Activated CD4-positive, CD25-positive, alpha-beta regulatory T cell treated with anti-CD3 and anti-CD28 coated beads, Interleukin-2, amount 50 U/mL, for 16 hours (primary cell): Measurements from ENCODE around the gene ZNF385B.
"Not testable (repeated sequence)": the region's sequence is repeated elsewhere in the genome, so short reads cannot be mapped to it uniquely, and the experiment has no call there.

Source experiments
- DNase-seq: peaks from one replicate; pipeline ENCODE4 v3.0.0-alpha.2; 2020; ENCODE audit warnings: low read depth, low spot score

ZNF385B gene

DNA sequence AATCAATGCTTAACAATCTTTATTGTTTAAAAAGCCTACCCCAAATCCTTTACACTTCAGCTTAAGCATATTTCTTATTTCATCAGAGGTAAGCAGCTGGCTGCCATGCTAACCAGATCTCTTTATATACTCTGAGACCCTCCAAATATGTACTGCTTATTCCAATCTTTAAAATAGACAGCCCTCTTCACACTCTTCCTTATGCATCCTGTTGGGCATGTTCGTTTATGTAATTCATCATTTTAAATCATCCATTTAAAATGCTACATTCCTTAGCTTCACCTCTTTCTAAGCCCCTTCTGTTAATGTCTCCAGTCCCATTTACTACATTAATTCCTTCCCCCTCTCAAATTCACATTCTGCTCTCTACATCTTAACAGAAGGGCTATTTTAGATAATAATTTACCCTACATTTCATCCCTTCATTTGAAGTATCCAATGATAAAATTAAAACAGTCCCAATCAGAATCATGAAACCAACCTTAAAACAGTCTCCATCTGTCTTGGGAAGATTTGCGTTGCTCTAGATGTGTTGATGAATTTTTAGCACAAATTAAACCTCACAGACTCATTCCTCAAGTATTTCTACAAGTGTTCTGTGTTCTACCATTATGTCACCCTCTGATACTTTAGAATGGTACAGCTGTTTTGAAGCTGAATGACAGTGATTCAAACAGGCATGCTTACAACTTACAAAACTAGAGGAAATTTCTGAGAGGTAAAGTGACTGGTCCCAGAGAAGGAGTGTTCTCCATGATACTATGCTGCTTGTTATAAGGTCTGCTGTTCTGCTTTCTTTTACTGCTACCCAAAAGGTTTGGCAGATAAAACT is 59.1 kb downstream of the ZNF385B start:
- DNase-seq = no peak

DNA sequence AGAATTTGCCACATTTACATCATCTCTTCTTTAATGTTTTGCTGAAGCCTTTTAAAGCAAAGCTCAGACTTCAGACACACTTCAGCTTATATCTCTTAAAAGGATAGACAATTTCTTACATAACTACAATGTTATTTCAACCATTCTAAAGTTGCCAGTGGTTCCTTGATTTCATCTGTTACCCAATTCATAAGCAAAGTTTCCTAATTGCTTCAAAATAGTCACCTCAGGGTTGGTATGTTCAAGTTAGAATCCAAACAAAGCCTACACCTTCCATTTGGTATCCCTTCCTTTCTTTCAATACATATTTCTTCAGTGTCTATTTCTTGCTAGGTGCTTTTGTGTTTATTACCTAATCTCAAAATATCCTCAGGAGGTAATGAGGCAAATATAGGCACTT is 60.6 kb downstream of the ZNF385B start:
- DNase-seq = no peak

- no peak for DNase-seq
Measured at GRCh38 chr2:179796213-179797007, 65.0 kb downstream of the ZNF385B start.

DNA sequence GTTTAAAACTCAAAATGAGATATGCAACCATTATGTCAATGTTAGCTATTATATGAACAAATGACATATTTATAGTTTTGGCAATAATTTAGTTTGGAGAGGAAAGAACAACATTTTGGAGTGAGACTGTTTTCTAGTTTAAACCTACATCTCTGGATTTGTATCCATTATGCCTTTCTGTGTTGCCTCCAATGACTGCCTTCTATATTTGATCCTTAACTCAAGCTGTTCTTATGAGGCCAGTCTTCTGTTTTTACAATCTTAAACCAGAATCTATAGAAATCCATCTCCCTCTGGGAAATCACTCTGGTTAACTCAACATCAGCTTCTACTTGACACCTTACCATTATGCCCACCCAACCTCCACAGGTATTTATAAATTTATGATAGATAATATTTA is 67.5 kb downstream of the ZNF385B start:
- no peak for DNase-seq

GRCh38 chr2:179793238-179793637 is 68.2 kb downstream of the ZNF385B start:
- DNase-seq = no peak

GRCh38 chr2:179790235-179791217 is 70.9 kb downstream of the ZNF385B start:
- no peak for DNase-seq

DNA sequence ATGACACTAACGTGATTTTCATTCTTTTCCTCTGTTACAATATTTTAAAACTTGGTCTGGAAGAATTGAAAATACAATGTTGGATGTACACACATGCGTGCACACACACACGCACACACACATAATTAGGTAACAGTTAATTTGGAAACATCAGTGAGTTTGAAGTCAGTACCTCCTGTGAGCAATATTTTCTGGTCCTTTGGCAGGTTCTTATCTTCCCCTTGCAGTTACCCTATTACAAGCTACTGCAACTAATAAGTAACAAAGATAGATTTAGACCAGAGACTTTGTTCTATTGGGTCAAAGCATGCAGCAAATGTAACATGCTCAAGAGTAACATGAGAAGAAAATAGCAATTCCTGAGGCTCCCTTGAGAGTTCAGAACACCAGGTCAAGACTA is 73.3 kb downstream of the ZNF385B start:
- DNase-seq = no peak

DNA sequence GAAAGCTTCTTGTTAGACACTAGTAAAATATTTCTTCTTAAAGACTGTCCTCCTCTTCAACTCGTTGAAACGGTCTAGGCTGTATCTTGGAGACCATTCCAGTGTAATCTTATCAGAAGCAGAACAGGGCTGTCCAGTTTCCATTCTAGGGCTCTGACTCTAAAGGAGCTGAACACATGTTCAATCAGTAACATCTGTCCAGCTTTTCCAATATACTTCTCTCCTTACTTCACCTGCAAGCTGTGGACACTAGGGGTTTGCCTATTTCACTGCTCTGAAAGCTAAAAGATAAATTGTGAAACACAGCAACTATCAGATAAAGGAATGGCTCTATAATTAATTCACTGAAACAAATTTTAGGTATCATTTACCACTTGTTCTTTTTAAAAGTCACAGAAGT is 73.8 kb downstream of the ZNF385B start:
- no peak for DNase-seq

DNA sequence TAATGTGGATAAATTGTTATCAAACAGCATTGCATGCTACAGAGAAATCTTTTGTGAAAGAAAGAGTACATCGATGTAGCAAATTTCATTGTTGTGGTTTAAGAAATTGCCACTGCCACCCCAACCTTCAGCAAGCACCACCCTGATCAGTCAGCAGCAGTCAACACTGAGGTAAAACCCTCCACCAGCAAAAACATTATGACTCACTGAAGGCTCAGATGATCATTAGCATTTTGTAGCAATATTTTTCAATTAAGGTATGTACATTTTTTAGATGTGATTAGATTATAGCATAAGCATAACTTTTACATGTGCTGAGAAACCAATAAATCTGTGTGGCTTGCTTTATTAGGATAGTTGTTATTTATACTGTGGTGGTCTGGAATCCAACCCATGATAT is 75.5 kb downstream of the ZNF385B start:
- no peak for DNase-seq

GRCh38 chr2:179782346-179782745 is 79.1 kb downstream of the ZNF385B start:
- DNase-seq = not testable (repeated sequence)

DNA sequence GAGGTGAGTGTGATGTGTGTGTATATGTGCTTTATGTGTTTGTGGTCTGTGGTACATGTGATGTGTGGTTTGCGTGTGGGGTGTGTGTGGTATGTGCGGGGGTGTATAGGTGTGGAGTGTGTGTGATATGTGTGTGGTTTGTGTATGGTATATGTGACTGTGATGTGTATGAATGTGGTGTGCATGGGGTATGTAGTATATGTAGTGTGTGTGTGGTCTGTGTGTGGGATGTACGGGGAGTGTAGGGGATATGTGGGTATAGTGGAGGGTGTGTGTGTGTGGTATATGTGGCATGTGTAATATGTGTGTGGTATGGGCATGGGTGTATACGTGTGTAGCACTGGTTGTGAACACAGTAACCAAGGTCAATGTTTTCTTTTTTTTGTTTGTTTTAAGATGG is 87.4 kb downstream of the ZNF385B start:
- no peak for DNase-seq

GRCh38 chr2:179772346-179772745 is 89.1 kb downstream of the ZNF385B start:
- no peak for DNase-seq

DNA sequence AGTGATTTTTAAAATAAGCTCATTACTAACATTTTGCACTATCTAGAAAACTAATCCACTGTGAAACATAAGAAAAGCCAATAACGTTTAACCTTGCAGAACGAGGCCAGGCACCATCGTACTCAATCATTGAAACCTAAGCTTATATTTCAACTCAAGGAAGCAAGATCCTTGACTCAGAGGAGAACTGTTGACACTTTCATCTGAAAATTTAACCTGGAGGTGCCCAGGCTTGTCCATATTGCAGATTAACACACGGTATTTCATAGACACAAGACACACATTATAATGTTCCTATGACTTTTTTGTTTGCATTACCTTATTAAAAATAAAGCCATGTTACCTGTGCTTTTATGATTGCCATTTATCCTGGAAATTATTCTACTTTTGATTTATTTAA is 89.6 kb downstream of the ZNF385B start:
- no peak for DNase-seq

DNA sequence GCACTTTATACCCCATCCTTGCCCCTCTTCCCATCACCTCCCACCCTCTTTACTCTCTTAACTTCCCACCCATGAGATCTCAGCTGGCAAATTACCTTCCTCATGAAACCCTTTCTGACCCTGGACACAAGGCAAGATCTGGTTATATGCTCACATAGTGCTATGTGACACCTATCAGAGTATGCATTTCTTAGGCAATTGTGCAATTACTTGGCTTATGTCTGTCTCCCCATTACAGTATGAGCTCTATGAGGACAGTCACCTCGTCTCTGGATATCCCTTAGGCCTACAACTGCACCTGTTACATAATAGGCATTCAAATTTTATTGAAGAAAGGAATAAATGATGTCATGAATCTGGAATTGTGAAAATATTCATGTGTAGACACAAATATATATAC is 91.4 kb downstream of the ZNF385B start:
- no peak for DNase-seq

DNA sequence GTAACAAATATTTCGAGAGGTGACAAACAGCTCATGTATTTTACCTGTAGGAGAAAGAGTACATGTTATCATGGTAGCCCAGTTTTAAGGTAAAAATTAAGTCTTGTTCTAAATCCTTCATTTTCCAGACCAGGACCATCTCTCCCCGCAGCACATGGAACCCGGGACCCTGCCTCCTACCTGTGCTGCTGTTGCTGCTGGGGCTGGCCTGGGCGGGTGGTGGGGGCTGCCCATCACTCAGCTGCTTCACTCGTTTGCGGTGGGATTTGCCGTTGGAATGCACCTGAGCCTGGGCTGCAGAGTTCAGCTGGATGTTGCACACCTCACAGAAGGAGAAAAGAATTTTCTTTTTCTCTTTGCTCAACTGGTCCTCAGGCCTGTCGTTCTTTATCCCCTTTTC is 92.1 kb downstream of the ZNF385B start:
- no peak for DNase-seq

- no peak for DNase-seq
Measured at GRCh38 chr2:179768765-179769164, 92.6 kb downstream of the ZNF385B start.

DNA sequence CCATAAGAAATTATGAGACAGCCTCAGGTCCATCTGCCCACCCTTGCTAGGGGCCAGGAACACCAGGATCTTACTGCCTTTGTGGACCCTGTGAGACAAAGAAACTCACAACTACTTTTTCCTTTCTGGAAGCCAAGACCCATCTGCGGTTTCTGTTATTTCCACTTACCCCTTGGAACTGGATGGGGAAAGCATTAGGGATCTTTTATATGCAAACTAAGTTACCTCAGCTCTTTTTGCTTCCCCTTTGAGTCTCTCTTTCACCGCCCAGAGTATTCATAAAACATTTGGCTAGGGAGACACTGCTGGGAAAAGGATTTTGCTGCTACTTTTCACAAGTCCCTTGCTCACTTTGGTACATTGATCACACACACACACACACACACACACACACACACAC is 95.7 kb downstream of the ZNF385B start:
- no peak for DNase-seq

DNA sequence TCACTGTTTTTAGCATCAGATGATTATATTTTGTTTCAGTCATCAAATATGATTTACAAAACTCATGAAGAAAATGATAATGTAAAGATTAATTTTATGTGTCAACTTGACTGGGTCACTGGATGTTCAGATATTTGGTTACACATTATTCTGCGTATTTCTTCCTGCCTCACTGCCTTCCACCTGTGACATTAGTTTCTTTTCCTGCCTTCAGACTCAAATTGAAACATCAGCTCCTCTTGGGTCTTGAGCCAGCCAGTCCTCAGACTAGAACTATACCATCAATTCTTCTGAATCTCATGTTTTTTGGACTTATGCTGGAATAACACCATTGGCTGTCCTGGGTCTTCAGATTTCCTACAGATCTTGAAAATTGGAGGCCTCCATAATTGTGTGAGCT is 96.7 kb downstream of the ZNF385B start:
- DNase-seq = no peak

GRCh38 chr2:179758636-179759035 is 102.8 kb downstream of the ZNF385B start:
- DNase-seq = no peak

GRCh38 chr2:179751163-179751809 is 110.1 kb downstream of the ZNF385B start:
- DNase-seq = no peak

DNA sequence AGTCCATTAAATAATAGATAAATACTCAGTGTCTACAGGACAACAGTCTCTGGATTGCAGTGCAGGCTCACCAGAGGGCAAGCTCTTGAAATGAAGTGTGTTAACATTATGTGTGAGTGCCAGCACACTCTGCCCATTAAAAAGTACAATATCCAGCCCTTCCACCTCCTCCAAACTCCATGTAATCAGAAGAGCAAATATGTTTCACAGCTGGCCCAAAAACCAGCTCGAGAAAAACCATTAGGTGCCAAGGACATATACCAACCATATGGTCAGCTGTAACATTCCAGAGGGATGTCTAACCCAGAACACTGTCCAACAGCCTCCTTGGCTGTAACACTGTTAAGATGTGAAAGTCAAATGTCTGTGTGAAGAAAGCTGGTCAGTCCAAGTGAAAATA is 112.2 kb downstream of the ZNF385B start:
- no peak for DNase-seq
